ENCODE data around the gene TUBG2.

TUBG2 gene

DNA sequence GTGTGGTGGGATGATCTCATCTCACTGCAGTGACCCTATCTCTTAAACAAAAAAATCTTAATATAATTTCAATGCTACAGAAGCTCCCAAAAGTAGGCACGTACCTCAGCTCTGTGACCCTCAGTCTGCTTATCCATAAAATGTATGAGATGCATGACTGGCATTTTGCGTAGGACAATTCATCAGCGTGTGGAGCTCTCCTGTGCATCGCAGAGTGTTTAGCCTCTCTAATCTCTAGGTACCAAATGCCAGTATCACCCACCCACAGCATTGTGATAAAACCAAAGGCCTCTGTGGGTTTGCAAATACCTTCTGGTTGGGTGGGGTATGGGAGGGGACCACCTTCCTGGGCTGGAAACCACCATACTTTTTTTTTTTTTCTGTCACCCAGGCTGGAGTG lies 19.0 kb upstream of the TUBG2 start:
- DNase-seq (ENCODE audit: low read depth) = no peak
- TF ChIP-seq, protein P1, sequence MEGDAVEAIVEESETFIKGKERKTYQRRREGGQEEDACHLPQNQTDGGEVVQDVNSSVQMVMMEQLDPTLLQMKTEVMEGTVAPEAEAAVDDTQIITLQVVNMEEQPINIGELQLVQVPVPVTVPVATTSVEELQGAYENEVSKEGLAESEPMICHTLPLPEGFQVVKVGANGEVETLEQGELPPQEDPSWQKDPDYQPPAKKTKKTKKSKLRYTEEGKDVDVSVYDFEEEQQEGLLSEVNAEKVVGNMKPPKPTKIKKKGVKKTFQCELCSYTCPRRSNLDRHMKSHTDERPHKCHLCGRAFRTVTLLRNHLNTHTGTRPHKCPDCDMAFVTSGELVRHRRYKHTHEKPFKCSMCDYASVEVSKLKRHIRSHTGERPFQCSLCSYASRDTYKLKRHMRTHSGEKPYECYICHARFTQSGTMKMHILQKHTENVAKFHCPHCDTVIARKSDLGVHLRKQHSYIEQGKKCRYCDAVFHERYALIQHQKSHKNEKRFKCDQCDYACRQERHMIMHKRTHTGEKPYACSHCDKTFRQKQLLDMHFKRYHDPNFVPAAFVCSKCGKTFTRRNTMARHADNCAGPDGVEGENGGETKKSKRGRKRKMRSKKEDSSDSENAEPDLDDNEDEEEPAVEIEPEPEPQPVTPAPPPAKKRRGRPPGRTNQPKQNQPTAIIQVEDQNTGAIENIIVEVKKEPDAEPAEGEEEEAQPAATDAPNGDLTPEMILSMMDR (conservative IDR thresholded peaks at IDR 0.05; ENCODE audit: control insufficient read depth, insufficient read depth, low read depth, low read length) = no peak
- H3K4me3 ChIP-seq (ENCODE audit: control insufficient read depth, low read depth, low read length) = no peak overlapping the region

DNA sequence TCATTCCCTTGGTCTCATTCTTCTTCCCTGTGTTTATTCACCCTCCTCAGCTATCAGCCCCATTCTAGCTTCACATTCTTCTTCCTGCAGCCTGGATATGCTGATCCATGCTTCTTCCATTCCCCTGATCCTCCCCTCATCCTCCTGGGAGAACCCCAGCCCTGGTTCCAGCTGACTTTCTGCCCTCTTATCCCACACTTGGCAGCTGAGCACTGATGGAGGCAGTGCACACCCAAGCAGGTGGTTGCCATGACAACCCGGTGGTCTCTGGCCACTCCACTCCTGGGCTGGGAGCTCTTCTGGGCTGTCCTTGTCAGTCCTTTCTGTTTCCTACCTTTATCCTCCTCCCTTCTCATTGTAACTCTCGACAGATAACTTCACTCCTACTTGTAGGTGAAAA lies 16.7 kb upstream of the TUBG2 start:
- TF ChIP-seq, protein P1 (conservative IDR thresholded peaks at IDR 0.05; ENCODE audit: control insufficient read depth, insufficient read depth, low read depth, low read length) = no peak
- no peak overlapping the region for H3K4me3 ChIP-seq (ENCODE audit: control insufficient read depth, low read depth, low read length)
- DNase-seq (ENCODE audit: low read depth) = no peak

DNA sequence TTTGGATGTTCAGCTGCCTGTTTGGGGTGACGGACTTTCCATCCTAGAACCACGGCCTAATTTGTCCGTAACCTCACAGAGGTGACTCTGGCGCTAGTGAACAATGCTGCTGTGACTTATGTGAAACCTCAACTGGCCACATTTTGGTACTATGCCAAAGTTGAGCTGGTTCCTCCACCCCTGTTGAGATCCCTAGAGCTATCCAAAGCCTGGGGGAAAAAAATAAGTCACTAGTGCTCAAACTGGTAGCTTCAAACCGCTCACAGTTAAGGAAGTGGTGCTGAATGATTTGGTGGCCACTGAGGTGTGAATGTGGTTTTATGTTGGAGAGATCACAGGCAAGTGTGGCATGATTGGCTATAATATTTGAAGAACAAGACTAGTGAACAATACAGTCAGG lies 11.3 kb upstream of the TUBG2 start:
- H3K4me3 ChIP-seq (ENCODE audit: control insufficient read depth, low read depth, low read length) = no peak overlapping the region
- no peak for DNase-seq (ENCODE audit: low read depth)
- TF ChIP-seq, protein P1 (conservative IDR thresholded peaks at IDR 0.05; ENCODE audit: control insufficient read depth, insufficient read depth, low read depth, low read length) = no peak

DNA sequence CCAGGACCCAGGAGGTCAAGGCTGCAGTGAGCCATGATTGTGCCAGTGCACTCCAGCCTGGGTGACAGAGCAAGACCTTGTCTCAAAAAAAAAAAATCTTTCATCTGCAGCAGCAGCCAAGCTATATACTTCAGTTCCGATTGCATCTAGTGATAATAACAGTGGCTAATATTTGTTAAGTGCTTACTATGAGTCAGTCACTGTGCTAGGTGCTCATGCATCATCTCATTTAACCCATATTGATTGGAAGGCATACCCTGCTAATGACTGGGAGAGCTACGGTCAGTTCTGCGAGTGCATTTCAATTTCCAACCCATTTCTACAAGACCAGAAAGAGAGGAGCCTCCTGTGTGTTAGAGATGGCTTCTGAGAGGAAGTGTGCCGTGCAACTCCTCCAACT lies 7.7 kb upstream of the TUBG2 start:
- no peak overlapping the region for H3K4me3 ChIP-seq (ENCODE audit: control insufficient read depth, low read depth, low read length)
- no peak for DNase-seq (ENCODE audit: low read depth)
- TF ChIP-seq, protein P1 (conservative IDR thresholded peaks at IDR 0.05; ENCODE audit: control insufficient read depth, insufficient read depth, low read depth, low read length) = no peak

DNA sequence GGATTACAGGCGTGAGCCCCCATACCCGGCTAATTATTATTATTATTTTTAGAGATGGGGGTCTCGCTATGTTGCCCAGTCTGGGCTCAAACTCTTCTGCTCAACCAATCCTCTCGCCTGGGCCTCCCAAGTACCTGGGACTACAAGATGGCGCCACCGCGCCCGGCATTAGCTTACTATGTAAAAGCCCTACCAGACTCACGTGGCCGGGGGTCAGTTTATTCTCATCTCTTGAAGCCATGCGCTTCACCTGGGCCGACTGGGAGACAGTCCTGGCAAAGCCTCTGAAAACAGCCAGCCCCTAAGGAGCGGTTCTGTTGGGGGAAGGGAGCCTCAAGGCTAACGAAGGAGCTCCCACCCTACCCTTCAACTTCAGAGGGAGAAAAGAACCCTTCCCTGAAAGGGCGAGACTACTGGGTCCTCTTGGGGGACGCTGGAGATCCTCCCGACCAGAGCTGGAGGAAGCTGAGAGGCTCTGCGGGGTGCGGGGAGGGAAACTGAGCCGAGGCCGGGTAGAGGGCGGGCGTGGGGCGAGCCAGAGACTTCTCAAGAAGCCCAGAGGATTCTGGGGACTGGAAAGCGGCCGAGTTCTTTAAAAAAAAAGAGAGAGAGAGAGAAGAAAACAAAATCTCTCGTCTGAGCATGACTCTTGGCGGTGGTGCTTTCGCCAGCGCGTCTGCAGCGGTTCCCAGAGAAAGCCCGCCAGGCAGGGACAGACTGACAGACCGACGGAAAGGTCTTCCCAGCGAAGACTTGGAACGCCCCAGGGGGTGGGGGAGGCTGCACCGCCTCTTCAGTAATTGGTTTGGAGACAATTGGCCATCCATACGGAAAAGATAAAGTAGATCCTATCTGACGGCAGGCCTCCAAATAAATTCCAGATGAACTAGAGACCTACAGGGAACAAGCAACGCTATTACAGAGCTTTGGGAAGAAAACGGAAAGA lies 5.6 kb upstream of the TUBG2 start:
- peak; percentile 84 for DNase-seq (ENCODE audit: low read depth)
- TF ChIP-seq, protein P1 (conservative IDR thresholded peaks at IDR 0.05; ENCODE audit: control insufficient read depth, insufficient read depth, low read depth, low read length) = no peak
- peak overlapping the region; percentile 38 for H3K4me3 ChIP-seq (ENCODE audit: control insufficient read depth, low read depth, low read length)

DNA sequence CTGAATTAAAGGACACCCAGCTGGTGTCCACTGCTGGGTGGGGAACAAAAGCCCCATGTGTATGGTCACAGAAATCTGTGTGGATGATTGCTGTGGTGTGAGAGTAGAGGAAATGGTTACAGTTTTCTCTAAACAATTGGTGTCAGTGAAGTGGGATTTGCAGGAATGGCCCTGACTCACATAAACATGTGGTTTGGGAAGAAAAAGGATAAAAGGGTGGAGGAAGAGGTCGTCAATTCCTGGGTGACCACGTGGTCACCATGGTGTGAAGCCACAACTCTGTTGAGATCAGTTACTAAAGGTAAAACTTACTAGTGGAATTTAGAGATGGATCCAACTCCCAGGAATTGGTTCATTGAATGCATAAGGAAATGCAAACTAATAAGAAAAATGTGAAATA lies 3.6 kb upstream of the TUBG2 start:
- DNase-seq (ENCODE audit: low read depth) = peak; percentile 64

More for the DNA sequence above, 3.6 kb upstream of the TUBG2 start:
- TF ChIP-seq, protein P1 (conservative IDR thresholded peaks at IDR 0.05; ENCODE audit: control insufficient read depth, insufficient read depth, low read depth, low read length) = no peak
- no peak overlapping the region for H3K4me3 ChIP-seq (ENCODE audit: control insufficient read depth, low read depth, low read length)

Data from fibroblast of mammary gland (primary cell).